Mesendoderm (in vitro differentiated cells): ENCODE measurements around the gene EPAS1.

Experiments
- DNase-seq: peaks from one replicate; pipeline ENCODE4 v3.0.0; 2013
- H2AK5ac ChIP-seq: 2 replicates; pipeline ENCODE4 v1.6.1; 2013; ENCODE audit warnings: low read length, inconsistent platforms
- H2BK120ac ChIP-seq: 2 replicates; pipeline ENCODE4 v1.6.1; 2013; ENCODE audit warnings: low read depth, mild to moderate bottlenecking, low read length, moderate library complexity, mixed read lengths
- H2BK15ac ChIP-seq: replicated peaks from 2 replicates; pipeline ENCODE4 v1.6.1; 2013; ENCODE audit warnings: low read depth, mild to moderate bottlenecking, moderate library complexity
- H2BK5ac ChIP-seq: 2 replicates; pipeline ENCODE4 v1.6.1; 2013; ENCODE audit warnings: low read length, inconsistent platforms
- H3K18ac ChIP-seq: 2 replicates; pipeline ENCODE4 v1.6.1; 2013; ENCODE audit warnings: mild to moderate bottlenecking, low read length, mixed read lengths
- H3K23ac ChIP-seq: one replicate; pipeline ENCODE4 v1.6.1; 2013; ENCODE audit warnings: low read length
- H3K27ac ChIP-seq: 2 replicates; pipeline ENCODE4 v1.5.1; 2013; ENCODE audit warnings: low read depth, mild to moderate bottlenecking, inconsistent platforms, low read length, moderate library complexity
- H3K27me3 ChIP-seq: 2 replicates; pipeline ENCODE4 v1.6.1; 2013; ENCODE audit warnings: low read length, control low read depth, mild to moderate bottlenecking, inconsistent platforms; ENCODE audit not compliant: insufficient read depth, poor library complexity
- H3K36me3 ChIP-seq: 2 replicates; pipeline ENCODE4 v1.6.1; 2013; ENCODE audit warnings: low read length, inconsistent platforms; ENCODE audit not compliant: control insufficient read depth, insufficient read depth
- H3K4ac ChIP-seq: one replicate; pipeline ENCODE4 v1.6.1; 2013; ENCODE audit warnings: low read depth, mild to moderate bottlenecking, low read length, moderate library complexity
- H3K4me1 ChIP-seq: 2 replicates; pipeline ENCODE4 v1.6.1; 2013; ENCODE audit warnings: low read depth, low read length, inconsistent platforms; ENCODE audit not compliant: control insufficient read depth
- H3K4me2 ChIP-seq: 2 replicates; pipeline ENCODE4 v1.6.1; 2013; ENCODE audit warnings: low read length
- H3K4me3 ChIP-seq: 2 replicates; pipeline ENCODE4 v1.5.1; 2013; ENCODE audit warnings: mild to moderate bottlenecking, low read length
- H3K56ac ChIP-seq: one replicate; pipeline ENCODE4 v1.6.1; 2013; ENCODE audit warnings: low read length
- H3K79me1 ChIP-seq: 2 replicates; pipeline ENCODE4 v1.6.1; 2013; ENCODE audit warnings: low read length, inconsistent platforms
- H3K79me2 ChIP-seq: 2 replicates; pipeline ENCODE4 v1.6.1; 2013; ENCODE audit warnings: mild to moderate bottlenecking, low read length; ENCODE audit not compliant: control insufficient read depth, insufficient read depth
- H3K9ac ChIP-seq: 2 replicates; pipeline ENCODE4 v1.6.1; 2013; ENCODE audit warnings: low read length, inconsistent platforms
- H4K5ac ChIP-seq: one replicate; pipeline ENCODE4 v1.6.1; 2013; ENCODE audit warnings: low read length
- H4K8ac ChIP-seq: one replicate; pipeline ENCODE4 v1.6.1; 2013; ENCODE audit warnings: low read depth, mild to moderate bottlenecking, control low read depth, low read length, moderate library complexity
- WGBS: extraction: QIAGEN DNeasy Blood & Tissue Kit; methylation state at CpG from one replicate; pipeline ENCODE4 v1.1.7; 2013; ENCODE audit warnings: low lambda C conversion rate, missing lambda C conversion rate; ENCODE audit not compliant: insufficient coverage; ENCODE audit errors: extremely low coverage; 5-methylcytosine and 5-hydroxymethylcytosine counted together

The EPAS1 gene

DNA sequence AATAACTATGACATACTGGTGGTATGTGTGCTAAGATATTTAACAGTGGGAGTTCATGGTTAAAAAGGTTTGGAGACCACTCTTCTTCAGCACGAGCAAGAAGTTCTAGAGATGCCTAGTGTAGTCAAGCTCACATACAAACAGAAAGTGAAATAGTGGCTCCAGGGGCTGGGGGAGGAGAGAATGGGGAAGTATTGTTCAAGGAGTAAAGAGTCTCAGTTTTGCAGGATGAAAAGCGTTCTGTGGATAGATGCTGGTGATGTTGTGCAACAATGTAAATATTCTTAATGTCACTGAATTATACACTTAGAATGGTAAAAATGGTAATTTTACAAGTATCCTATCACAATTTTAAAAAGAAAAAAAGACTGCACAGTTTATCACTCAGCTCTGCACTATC, 29.0 kb upstream of the EPAS1 start:
- Histone ChIP-seq H2BK5ac (no peak overlapping the region), H3K18ac (no peak overlapping the region), H3K79me2 (no peaks in the 10 kb centered on the region), H3K79me1 (no peaks in the 10 kb centered on the region), H4K5ac (no peak overlapping the region), H3K36me3 (no peaks in the 10 kb centered on the region), H3K23ac (no peak overlapping the region), H3K4me2 (no peak overlapping the region), H3K4me3 (no peak overlapping the region), H3K27me3 (no peaks in the 10 kb centered on the region), H3K4ac (no peak overlapping the region), H2BK120ac (no peak overlapping the region), H3K56ac (no peak overlapping the region), H3K9ac (no peak overlapping the region), H4K8ac (no peak overlapping the region), H2BK15ac (no peak overlapping the region), H3K4me1 (peaks cover 4% of the 10 kb centered on the region), H3K27ac (no peak overlapping the region), H2AK5ac (no peak overlapping the region)
- DNase-seq, result no peak
- WGBS, result no CpG with 5 or more reads among the region's 2 CpGs

DNA sequence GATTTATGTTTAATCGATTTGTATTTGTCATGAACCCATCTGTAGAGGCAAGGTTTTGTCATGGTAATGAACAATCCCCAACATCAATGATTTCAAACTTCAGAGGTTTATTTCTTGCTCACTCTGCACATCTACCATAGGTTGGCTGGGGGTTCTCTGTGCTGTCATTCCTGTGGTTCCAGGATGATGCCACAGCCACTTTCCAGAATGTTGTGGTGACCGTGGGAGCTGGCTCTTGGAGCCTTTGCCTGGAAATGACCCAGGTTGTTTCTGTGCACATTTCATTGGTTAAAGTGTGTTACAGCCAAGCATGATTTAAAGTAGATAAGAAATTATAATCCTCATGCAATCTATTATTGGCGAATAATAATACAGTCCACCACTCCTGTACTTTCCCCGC, 28.2 kb upstream of the EPAS1 start:
- H2AK5ac ChIP-seq, result no peak overlapping the region
- no peak overlapping the region for H3K27ac ChIP-seq
- H3K79me2 ChIP-seq, result no peaks in the 10 kb centered on the region
- no peaks in the 10 kb centered on the region for H3K36me3 ChIP-seq
- H2BK5ac ChIP-seq, result no peak overlapping the region
- no peak overlapping the region for H2BK120ac ChIP-seq
- no peak for DNase-seq
- no peak overlapping the region for H3K23ac ChIP-seq
- H3K4me2 ChIP-seq, result no peak overlapping the region
- H3K4me3 ChIP-seq, result no peak overlapping the region
- H3K9ac ChIP-seq, result no peak overlapping the region
- H4K8ac ChIP-seq, result no peak overlapping the region
- H3K4ac ChIP-seq, result no peak overlapping the region
- H3K56ac ChIP-seq, result no peak overlapping the region
- H3K18ac ChIP-seq, result peak overlapping the region; percentile 71
- H3K4me1 ChIP-seq, result peaks cover 4% of the 10 kb centered on the region
- WGBS, result no CpG with 5 or more reads among the region's 4 CpGs
- H2BK15ac ChIP-seq, result no peak overlapping the region
- no peaks in the 10 kb centered on the region for H3K79me1 ChIP-seq
- no peaks in the 10 kb centered on the region for H3K27me3 ChIP-seq
- H4K5ac ChIP-seq, result no peak overlapping the region

- H2BK5ac ChIP-seq, result no peak overlapping the region
- no peaks in the 10 kb centered on the region for H3K79me2 ChIP-seq
- no peaks in the 10 kb centered on the region for H3K27me3 ChIP-seq
- no peak overlapping the region for H3K23ac ChIP-seq
- no peak overlapping the region for H3K4me3 ChIP-seq
- no peaks in the 10 kb centered on the region for H3K36me3 ChIP-seq
- WGBS, result no CpG with 5 or more reads among the region's 11 CpGs
- no peak overlapping the region for H3K9ac ChIP-seq
- H2AK5ac ChIP-seq, result no peak overlapping the region
- no peak overlapping the region for H3K27ac ChIP-seq
- H2BK15ac ChIP-seq, result no peak overlapping the region
- H3K4me2 ChIP-seq, result no peak overlapping the region
- H3K4me1 ChIP-seq, result peaks cover 4% of the 10 kb centered on the region
- peak overlapping the region; percentile 71 for H3K18ac ChIP-seq
- H4K8ac ChIP-seq, result no peak overlapping the region
- H2BK120ac ChIP-seq, result no peak overlapping the region
- H4K5ac ChIP-seq, result no peak overlapping the region
- no peaks in the 10 kb centered on the region for H3K79me1 ChIP-seq
- H3K4ac ChIP-seq, result no peak overlapping the region
- H3K56ac ChIP-seq, result no peak overlapping the region
- DNase-seq, result peak; percentile 43
Observed at GRCh38 chr2:46269544-46270273, 27.5 kb upstream of the EPAS1 start.

- peak overlapping the region; percentile 25 for H3K27ac ChIP-seq
- H2BK120ac ChIP-seq, result peak overlapping the region; percentile 48
- peak; percentile 89 for DNase-seq
- H3K18ac ChIP-seq, result peak overlapping the region; percentile 20
- no peak overlapping the region for H3K9ac ChIP-seq
- no peak overlapping the region for H3K4ac ChIP-seq
- no peaks in the 10 kb centered on the region for H3K79me2 ChIP-seq
- no peak overlapping the region for H3K56ac ChIP-seq
- WGBS, result no CpG with 5 or more reads among the region's 2 CpGs
- H3K4me2 ChIP-seq, result no peak overlapping the region
- H3K27me3 ChIP-seq, result no peaks in the 10 kb centered on the region
- no peak overlapping the region for H2AK5ac ChIP-seq
- H3K36me3 ChIP-seq, result no peaks in the 10 kb centered on the region
- H4K8ac ChIP-seq, result no peak overlapping the region
- no peak overlapping the region for H3K4me3 ChIP-seq
- H2BK5ac ChIP-seq, result no peak overlapping the region
- H3K4me1 ChIP-seq, result peaks cover 4% of the 10 kb centered on the region
- H4K5ac ChIP-seq, result no peak overlapping the region
- no peak overlapping the region for H2BK15ac ChIP-seq
- no peaks in the 10 kb centered on the region for H3K79me1 ChIP-seq
- H3K23ac ChIP-seq, result no peak overlapping the region
Observed at GRCh38 chr2:46270384-46270783, 26.8 kb upstream of the EPAS1 start.

DNA sequence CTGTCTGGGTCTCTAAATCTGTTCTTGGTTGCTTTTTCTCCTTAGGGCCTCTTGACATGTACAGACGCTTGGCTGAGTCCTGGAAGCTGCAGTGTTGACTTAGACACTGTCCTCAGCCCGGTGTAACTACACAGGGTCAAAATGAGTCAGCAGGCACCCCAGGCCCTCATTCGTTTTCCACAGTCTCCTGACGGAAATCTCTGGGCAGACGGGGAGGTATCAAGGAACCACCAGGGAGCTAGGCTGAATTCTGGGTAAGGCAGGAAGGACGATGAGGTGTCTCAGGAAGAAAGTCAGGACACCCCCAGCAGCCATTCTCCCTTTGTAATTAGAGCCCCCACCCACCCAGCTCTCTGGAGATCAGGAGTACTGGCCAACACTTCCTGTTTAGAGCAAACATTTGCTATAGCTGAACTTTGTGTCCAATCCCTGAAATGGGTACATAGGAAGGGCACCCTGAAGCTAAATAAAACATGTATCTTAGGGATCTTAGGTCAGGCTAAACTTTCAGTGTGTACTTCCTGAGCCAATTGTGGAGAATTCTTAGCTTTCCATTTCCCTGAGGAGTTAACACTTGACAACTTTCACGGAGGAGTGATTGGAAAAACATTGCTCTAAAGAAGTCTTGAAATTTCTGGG, 23.9 kb upstream of the EPAS1 start:
- Histone ChIP-seq H3K27me3 (no peaks in the 10 kb centered on the region), H3K4me1 (peaks cover 6% of the 10 kb centered on the region), H3K4me3 (no peak overlapping the region), H4K5ac (no peak overlapping the region), H4K8ac (no peak overlapping the region), H3K56ac (no peak overlapping the region), H2AK5ac (no peak overlapping the region), H3K4me2 (no peak overlapping the region), H3K23ac (no peak overlapping the region), H3K18ac (no peak overlapping the region), H3K9ac (no peak overlapping the region), H3K79me2 (no peaks in the 10 kb centered on the region), H3K4ac (no peak overlapping the region), H3K27ac (no peak overlapping the region), H2BK120ac (no peak overlapping the region), H2BK15ac (no peak overlapping the region), H2BK5ac (no peak overlapping the region), H3K36me3 (no peaks in the 10 kb centered on the region), H3K79me1 (no peaks in the 10 kb centered on the region)
- no CpG with 5 or more reads among the region's 7 CpGs for WGBS
- DNase-seq, result no peak
